GM12878 (cell line): ENCODE measurements around the gene SPDL1. TPM values are rescaled to one million over a fixed set of nuclear protein-coding genes. Genes with fewer than 3 reads are reported as not detected.

ENCODE experiments used
- ATAC-seq: fragments of 200-7000 bp; cut with Tn5 transposase; 3 replicates; pipeline ENCODE4 v1.9.1; 2020; ENCODE audit warnings: mild to moderate bottlenecking, moderate library complexity
- BruUV-seq: library from RNA; stranded (reverse); fragments of 400-500 nt; replicated peaks from 2 replicates; lab custom pipeline; 2021; lab: Mats Ljungman, UMichigan
- CTCF ChIA-PET: fragments of 300-600 bp; sonication (Branson Sonifier 250); formaldehyde crosslinking; extraction: SDS; loops from one replicate; lab custom pipeline; 2021; ENCODE audit warnings: inconsistent platforms; lab: Yijun Ruan, JAX
- POLR2A ChIA-PET: fragments of 350-600 bp; formaldehyde crosslinking; extraction: SDS; loops from one replicate; lab custom pipeline; 2021; ENCODE audit warnings: inconsistent platforms; lab: Charles Lee
- RAD21 ChIA-PET: fragments of 300-600 bp; sonication (Branson Sonifier 250); formaldehyde crosslinking; loops from one replicate; lab custom pipeline; 2023; ENCODE audit warnings: antibody characterized with exemption; ENCODE audit not compliant: unreplicated experiment; lab: Charles Lee
- SMC1A ChIA-PET: fragments of 300-600 bp; sonication (Branson Sonifier 250); formaldehyde crosslinking; loops from one replicate; lab custom pipeline; 2023; ENCODE audit not compliant: unreplicated experiment, uncharacterized antibody; lab: Charles Lee
- DNase-seq: peaks from one replicate; pipeline ENCODE4 v3.0.0-alpha.2; 2011; ENCODE audit warnings: low read depth, low spot score
- FAIRE-seq: peaks from 3 replicates; lab custom pipeline; 2011; peaks lifted over from hg19 to GRCh38; lab: Jason Lieb, UNC
- H2AFZ ChIP-seq: 2 replicates; pipeline ENCODE4 v1.6.0; 2011; ENCODE audit warnings: low read depth, low read length, control low read depth; ENCODE audit not compliant: control insufficient read depth
- H3K27ac ChIP-seq: 2 replicates; pipeline ENCODE4 v1.5.1; 2011; ENCODE audit warnings: control low read depth; ENCODE audit not compliant: control insufficient read depth, insufficient read depth
- H3K27me3 ChIP-seq, 2 experiments: replicated peaks in 1 of 2; 2 replicates each; pipeline versions ENCODE4 v1.6.0 to v1.6.1; 2011; ENCODE audit warnings: low read length in 1 of 2; ENCODE audit not compliant: control insufficient read depth in 2 of 2, insufficient read depth in 2 of 2
- H3K36me3 ChIP-seq, 2 experiments: 2 replicates each; pipeline ENCODE4 v1.5.1; 2011; ENCODE audit warnings: low read length in 1 of 2; ENCODE audit not compliant: control insufficient read depth in 2 of 2, insufficient read depth in 2 of 2
- H3K4me1 ChIP-seq: 2 replicates; pipeline ENCODE4 v1.6.1; 2011; ENCODE audit warnings: mild to moderate bottlenecking, low read length, moderate library complexity, mixed read lengths; ENCODE audit not compliant: control insufficient read depth, insufficient read depth
- H3K4me2 ChIP-seq: 2 replicates; pipeline ENCODE4 v1.6.0; 2011; ENCODE audit warnings: control low read depth; ENCODE audit not compliant: control insufficient read depth, insufficient read depth
- H3K4me3 ChIP-seq: fragments of 200-600 bp; sonication (generic); 2 replicates; pipeline ENCODE4 v1.5.1; 2016
- H3K79me2 ChIP-seq: 2 replicates; pipeline ENCODE4 v1.6.0; 2011; ENCODE audit warnings: low read length; ENCODE audit not compliant: control insufficient read depth, insufficient read depth
- H3K9ac ChIP-seq: 2 replicates; pipeline ENCODE4 v1.8.0; 2011; ENCODE audit warnings: low read length, control low read depth, mixed read lengths; ENCODE audit not compliant: control insufficient read depth, insufficient read depth
- H3K9me3 ChIP-seq: replicated peaks from 3 replicates; pipeline ENCODE4 v1.5.1; 2011; ENCODE audit warnings: mild to moderate bottlenecking, low read length; ENCODE audit not compliant: control insufficient read depth, insufficient read depth
- H4K20me1 ChIP-seq: 2 replicates; pipeline ENCODE4 v1.6.0; 2011; ENCODE audit not compliant: control insufficient read depth, insufficient read depth
- HCFC1 ChIP-seq: fragments of 150-350 bp; IDR thresholded peaks from 2 replicates; pipeline ENCODE4 v1.6.1; 2014; ENCODE audit warnings: low read length
- IRF4 ChIP-seq: IDR thresholded peaks from 2 replicates; pipeline ENCODE4 v1.6.1; 2011; ENCODE audit warnings: low read depth, low read length
- RAD51 ChIP-seq: fragments of 450-650 bp; IDR thresholded peaks from 2 replicates; pipeline ENCODE4 v1.6.1; 2016; ENCODE audit warnings: moderate library complexity, mild to moderate bottlenecking, inconsistent platforms
- SMAD5 ChIP-seq: IDR thresholded peaks from 2 replicates; pipeline ENCODE4 v1.6.1; 2016; ENCODE audit warnings: antibody characterized with exemption, low read depth
- SPI1 ChIP-seq: IDR thresholded peaks from 2 replicates; pipeline ENCODE4 v1.6.1; 2011; ENCODE audit warnings: low read depth, mild to moderate bottlenecking, low read length, moderate library complexity, borderline replicate concordance; ENCODE audit not compliant: insufficient read depth
- TCF3 ChIP-seq: IDR thresholded peaks from 2 replicates; pipeline ENCODE4 v1.6.1; 2012; ENCODE audit warnings: low read depth, mild to moderate bottlenecking, low read length, borderline replicate concordance; ENCODE audit not compliant: insufficient read depth
- WGBS: methylation state at CpG from one replicate; pipeline ENCODE4 v1.1.6; 2016; ENCODE audit warnings: low lambda C conversion rate; ENCODE audit not compliant: insufficient replicate concordance, insufficient coverage; ENCODE audit errors: missing lambda C conversion rate; 5-methylcytosine and 5-hydroxymethylcytosine counted together
- in situ Hi-C: fragments of 300-500 bp; cut with MboI; formaldehyde crosslinking; loops from 9 replicates; pipeline ENCODE4 v1.14.3; 2018; ENCODE audit warnings: mixed read lengths
- intact Hi-C: fragments of 100-400 bp; cut with micrococcal nuclease; formaldehyde crosslinking; loops from one replicate; pipeline ENCODE4 v1.14.2; 2022; ENCODE audit not compliant: unreplicated experiment
- polyA plus RNA-seq, 11 experiments: library from polyadenylated mRNA; depleted of rRNA in 4 of 11; unstranded in 6 of 11; stranded (reverse) in 5 of 11; fragments of >200 nt; fragmentation: Nextera tagmentation in 4 of 11; fragmentation: Illumina TruSeq in 1 of 11; extraction: Ambion mirVana in 4 of 11; extraction: Trizol in 1 of 11; gene quantifications; 1 replicate in 1 of 11; 2 replicates in 10 of 11; pipeline versions ENCODE4 v1.2.1 to v1.2.3, GENCODE V29; 2011 to 2016; ENCODE audit warnings: inconsistent platforms in 2 of 11, missing spikeins in 2 of 11, low read depth in 1 of 11
- total RNA-seq, 4 experiments: library from RNA; depleted of rRNA in 3 of 4; stranded (reverse); fragments of >200 nt in 3 of 4; fragmentation: Illumina TruSeq in 1 of 4; extraction: Trizol in 1 of 4; gene quantifications; 2 replicates each; pipeline versions ENCODE4 v1.2.1 to v1.2.3, GENCODE V29; 2013 to 2021
- TF ChIP-seq, protein P1 (sequence below): fragments of 450-650 bp; IDR thresholded peaks from 2 replicates; pipeline ENCODE4 v1.6.1; 2017; ENCODE audit warnings: low read depth, mild to moderate bottlenecking, moderate library complexity
- TF ChIP-seq, protein P2 (sequence below): IDR thresholded peaks from 2 replicates; pipeline ENCODE4 v1.6.1; 2011; ENCODE audit warnings: low read depth, low read length, improper control_type of control experiment, borderline replicate concordance
- TF ChIP-seq, protein P3 (sequence below): fragments of 150-350 bp; IDR thresholded peaks from 2 replicates; pipeline ENCODE4 v1.6.1; 2014; ENCODE audit warnings: mild to moderate bottlenecking, low read depth, low read length
- TF ChIP-seq, protein P4 (sequence below): fragments of 450-650 bp; IDR thresholded peaks from 2 replicates; pipeline ENCODE4 v1.6.1; 2016; ENCODE audit warnings: mild to moderate bottlenecking, moderate library complexity, borderline replicate concordance
- TF ChIP-seq, protein P5 (sequence below): fragments of 450-650 bp; IDR thresholded peaks from 2 replicates; pipeline ENCODE4 v1.6.1; 2017; ENCODE audit warnings: mild to moderate bottlenecking, low read depth, inconsistent platforms; ENCODE audit not compliant: poor library complexity, severe bottlenecking

SPDL1 gene
- total and polyA plus RNA-seq, 10 of the 15 experiments (the other 5 are each of a cell fraction or from before 2014, with no cell fraction given) = 34.2 to 69.9 (median 46.0) TPM

DNA sequence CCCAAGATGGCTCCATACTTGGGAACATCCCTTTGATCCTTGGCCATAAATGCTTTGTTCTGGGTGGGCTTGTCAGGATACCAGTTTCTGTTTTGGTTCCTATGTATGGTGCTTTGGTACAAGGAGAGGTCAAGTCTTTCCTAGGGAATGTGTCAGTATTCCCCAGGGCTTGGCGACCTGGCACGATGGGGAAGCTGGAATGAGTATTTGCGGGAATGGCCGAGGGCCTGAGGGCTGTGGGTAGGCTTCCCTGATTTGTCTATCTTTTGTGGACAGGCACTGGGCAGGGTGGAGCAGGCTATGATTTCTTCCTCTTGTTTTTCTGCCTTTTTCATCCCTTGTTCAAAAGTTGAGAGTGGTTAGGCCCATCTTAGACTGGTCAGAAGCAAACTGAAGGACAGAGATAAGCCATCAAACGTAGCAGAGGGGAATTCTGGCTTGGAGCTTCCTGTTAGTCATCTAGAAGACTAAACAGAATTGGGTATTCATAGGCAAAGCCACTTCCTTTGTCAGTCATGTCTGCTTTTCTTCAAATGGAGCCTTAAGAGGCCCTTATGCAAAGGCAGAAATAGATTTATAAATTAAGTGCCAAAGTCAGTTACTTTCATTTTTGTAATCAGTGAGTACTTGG lies 67.2 kb downstream of the SPDL1 start:
- H3K4me2 ChIP-seq = peak overlapping the region; percentile 99
- FAIRE-seq = peak; percentile 71
- SMC1A ChIA-PET = interaction anchor here (0.7 to 8.0 kb wide), 7 partner anchors 10 to 155 kb away, joined by 3 to 68 read pairs (median 7); partner anchors contain the start of gene DOCK2
- H4K20me1 ChIP-seq = no peaks in the 10 kb centered on the region
- in situ Hi-C loops = no loop called here
- no peaks in the 10 kb centered on the region for H3K9me3 ChIP-seq
- peak; percentile 70 for ATAC-seq
- RAD21 ChIA-PET = interaction anchor here (0.6 to 6.8 kb wide), 6 partner anchors 13 to 792 kb away, joined by 3 to 47 read pairs (median 4); partner anchors contain the start of gene DOCK2
- POLR2A ChIA-PET = interaction anchor here (0.6 to 2.9 kb wide), 8 partner anchors 10 to 107 kb away, joined by 3 to 15 read pairs (median 3); partner anchors contain the start of genes DOCK2 and SPDL1
- H3K4me3 ChIP-seq = peak overlapping the region; percentile 50; the same call in 1 of the 2 replicates
- H2AFZ ChIP-seq = no peak overlapping the region; the same call in 1 of the 2 replicates
- no peaks in the 10 kb centered on the region for H3K27me3 ChIP-seq
- CTCF ChIA-PET = interaction anchor here (0.8 to 1.2 kb wide), 3 partner anchors 13 to 21 kb away, joined by 3 read pairs; partner anchors contain the start of gene DOCK2
- H3K79me2 ChIP-seq = peaks cover 91% of the 10 kb centered on the region
- H3K9ac ChIP-seq = peak overlapping the region; percentile 71
- BruUV-seq = TSS peak; percentile 80
- peaks cover 92% of the 10 kb centered on the region for H3K4me1 ChIP-seq
- DNase-seq = peak; percentile 76
- peaks cover 17 to 20% of the 10 kb centered on the region in 2 experiments for H3K36me3 ChIP-seq
- intact Hi-C loops = no loop called here
- peak overlapping the region; percentile 98 for H3K27ac ChIP-seq
- 1% methylated on average over 5 of the region's 5 CpGs for WGBS
- no peak for TF ChIP-seq TCF3
- TF ChIP-seq, protein P1, sequence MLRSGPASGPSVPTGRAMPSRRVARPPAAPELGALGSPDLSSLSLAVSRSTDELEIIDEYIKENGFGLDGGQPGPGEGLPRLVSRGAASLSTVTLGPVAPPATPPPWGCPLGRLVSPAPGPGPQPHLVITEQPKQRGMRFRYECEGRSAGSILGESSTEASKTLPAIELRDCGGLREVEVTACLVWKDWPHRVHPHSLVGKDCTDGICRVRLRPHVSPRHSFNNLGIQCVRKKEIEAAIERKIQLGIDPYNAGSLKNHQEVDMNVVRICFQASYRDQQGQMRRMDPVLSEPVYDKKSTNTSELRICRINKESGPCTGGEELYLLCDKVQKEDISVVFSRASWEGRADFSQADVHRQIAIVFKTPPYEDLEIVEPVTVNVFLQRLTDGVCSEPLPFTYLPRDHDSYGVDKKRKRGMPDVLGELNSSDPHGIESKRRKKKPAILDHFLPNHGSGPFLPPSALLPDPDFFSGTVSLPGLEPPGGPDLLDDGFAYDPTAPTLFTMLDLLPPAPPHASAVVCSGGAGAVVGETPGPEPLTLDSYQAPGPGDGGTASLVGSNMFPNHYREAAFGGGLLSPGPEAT = peak; percentile 83
- TF ChIP-seq, protein P2, sequence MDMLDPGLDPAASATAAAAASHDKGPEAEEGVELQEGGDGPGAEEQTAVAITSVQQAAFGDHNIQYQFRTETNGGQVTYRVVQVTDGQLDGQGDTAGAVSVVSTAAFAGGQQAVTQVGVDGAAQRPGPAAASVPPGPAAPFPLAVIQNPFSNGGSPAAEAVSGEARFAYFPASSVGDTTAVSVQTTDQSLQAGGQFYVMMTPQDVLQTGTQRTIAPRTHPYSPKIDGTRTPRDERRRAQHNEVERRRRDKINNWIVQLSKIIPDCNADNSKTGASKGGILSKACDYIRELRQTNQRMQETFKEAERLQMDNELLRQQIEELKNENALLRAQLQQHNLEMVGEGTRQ = no peak
- no peak for TF ChIP-seq SMAD5
- TF ChIP-seq, protein P3, sequence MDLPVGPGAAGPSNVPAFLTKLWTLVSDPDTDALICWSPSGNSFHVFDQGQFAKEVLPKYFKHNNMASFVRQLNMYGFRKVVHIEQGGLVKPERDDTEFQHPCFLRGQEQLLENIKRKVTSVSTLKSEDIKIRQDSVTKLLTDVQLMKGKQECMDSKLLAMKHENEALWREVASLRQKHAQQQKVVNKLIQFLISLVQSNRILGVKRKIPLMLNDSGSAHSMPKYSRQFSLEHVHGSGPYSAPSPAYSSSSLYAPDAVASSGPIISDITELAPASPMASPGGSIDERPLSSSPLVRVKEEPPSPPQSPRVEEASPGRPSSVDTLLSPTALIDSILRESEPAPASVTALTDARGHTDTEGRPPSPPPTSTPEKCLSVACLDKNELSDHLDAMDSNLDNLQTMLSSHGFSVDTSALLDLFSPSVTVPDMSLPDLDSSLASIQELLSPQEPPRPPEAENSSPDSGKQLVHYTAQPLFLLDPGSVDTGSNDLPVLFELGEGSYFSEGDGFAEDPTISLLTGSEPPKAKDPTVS = no peak
- TF ChIP-seq, protein P4, sequence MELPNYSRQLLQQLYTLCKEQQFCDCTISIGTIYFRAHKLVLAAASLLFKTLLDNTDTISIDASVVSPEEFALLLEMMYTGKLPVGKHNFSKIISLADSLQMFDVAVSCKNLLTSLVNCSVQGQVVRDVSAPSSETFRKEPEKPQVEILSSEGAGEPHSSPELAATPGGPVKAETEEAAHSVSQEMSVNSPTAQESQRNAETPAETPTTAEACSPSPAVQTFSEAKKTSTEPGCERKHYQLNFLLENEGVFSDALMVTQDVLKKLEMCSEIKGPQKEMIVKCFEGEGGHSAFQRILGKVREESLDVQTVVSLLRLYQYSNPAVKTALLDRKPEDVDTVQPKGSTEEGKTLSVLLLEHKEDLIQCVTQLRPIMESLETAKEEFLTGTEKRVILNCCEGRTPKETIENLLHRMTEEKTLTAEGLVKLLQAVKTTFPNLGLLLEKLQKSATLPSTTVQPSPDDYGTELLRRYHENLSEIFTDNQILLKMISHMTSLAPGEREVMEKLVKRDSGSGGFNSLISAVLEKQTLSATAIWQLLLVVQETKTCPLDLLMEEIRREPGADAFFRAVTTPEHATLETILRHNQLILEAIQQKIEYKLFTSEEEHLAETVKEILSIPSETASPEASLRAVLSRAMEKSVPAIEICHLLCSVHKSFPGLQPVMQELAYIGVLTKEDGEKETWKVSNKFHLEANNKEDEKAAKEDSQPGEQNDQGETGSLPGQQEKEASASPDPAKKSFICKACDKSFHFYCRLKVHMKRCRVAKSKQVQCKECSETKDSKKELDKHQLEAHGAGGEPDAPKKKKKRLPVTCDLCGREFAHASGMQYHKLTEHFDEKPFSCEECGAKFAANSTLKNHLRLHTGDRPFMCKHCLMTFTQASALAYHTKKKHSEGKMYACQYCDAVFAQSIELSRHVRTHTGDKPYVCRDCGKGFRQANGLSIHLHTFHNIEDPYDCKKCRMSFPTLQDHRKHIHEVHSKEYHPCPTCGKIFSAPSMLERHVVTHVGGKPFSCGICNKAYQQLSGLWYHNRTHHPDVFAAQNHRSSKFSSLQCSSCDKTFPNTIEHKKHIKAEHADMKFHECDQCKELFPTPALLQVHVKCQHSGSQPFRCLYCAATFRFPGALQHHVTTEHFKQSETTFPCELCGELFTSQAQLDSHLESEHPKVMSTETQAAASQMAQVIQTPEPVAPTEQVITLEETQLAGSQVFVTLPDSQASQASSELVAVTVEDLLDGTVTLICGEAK = no peak; the same call in 1 of the 2 replicates
- TF ChIP-seq SPI1 = peak; percentile 57; the same call in 1 of the 2 replicates
- TF ChIP-seq, protein P5, sequence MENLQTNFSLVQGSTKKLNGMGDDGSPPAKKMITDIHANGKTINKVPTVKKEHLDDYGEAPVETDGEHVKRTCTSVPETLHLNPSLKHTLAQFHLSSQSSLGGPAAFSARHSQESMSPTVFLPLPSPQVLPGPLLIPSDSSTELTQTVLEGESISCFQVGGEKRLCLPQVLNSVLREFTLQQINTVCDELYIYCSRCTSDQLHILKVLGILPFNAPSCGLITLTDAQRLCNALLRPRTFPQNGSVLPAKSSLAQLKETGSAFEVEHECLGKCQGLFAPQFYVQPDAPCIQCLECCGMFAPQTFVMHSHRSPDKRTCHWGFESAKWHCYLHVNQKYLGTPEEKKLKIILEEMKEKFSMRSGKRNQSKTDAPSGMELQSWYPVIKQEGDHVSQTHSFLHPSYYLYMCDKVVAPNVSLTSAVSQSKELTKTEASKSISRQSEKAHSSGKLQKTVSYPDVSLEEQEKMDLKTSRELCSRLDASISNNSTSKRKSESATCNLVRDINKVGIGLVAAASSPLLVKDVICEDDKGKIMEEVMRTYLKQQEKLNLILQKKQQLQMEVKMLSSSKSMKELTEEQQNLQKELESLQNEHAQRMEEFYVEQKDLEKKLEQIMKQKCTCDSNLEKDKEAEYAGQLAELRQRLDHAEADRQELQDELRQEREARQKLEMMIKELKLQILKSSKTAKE = no peak
- no peak for TF ChIP-seq HCFC1
- TF ChIP-seq RAD51 = no peak
- no peak for TF ChIP-seq IRF4
